Breast epithelium (tissue), 4 donors: Measurements from ENCODE around the gene STXBP6. TPM values are rescaled to one million over a fixed set of nuclear protein-coding genes. Genes with fewer than 3 reads are reported as not detected.

Source experiments
- DNase-seq, 2 donors: peaks; one replicate each; pipeline ENCODE4 v3.0.0-alpha.2; 2019; ENCODE audit warnings: low spot score in 2 of 2
- H3K27ac ChIP-seq, 2 donors: fragments of 200-600 bp; sonication (generic) in 1 of 2; one replicate each; pipeline ENCODE4 v1.5.1; 2016 to 2019; ENCODE audit warnings: mild to moderate bottlenecking in 1 of 2
- H3K27me3 ChIP-seq, 2 donors: fragments of 200-600 bp; sonication (generic) in 1 of 2; one replicate each; pipeline versions ENCODE4 v1.5.1 to v1.6.0; 2017 to 2019; ENCODE audit warnings: control low read depth in 1 of 2, mild to moderate bottlenecking in 1 of 2
- H3K36me3 ChIP-seq: fragments of 200-600 bp; one replicate; pipeline ENCODE4 v1.5.1; 2019
- H3K4me1 ChIP-seq, 2 donors: fragments of 200-600 bp; sonication (generic); one replicate each; pipeline ENCODE4 v1.5.1; 2016 to 2019; ENCODE audit warnings: control low read depth in 1 of 2
- H3K4me3 ChIP-seq, 3 donors: fragments of 200-600 bp; sonication (generic); 1 replicate in 2 of 3; 2 replicates in 1 of 3; pipeline ENCODE4 v1.5.1; 2016 to 2019; ENCODE audit warnings: mild to moderate bottlenecking in 3 of 3, moderate library complexity in 2 of 3
- H3K9me3 ChIP-seq, 2 donors: fragments of 200-600 bp; sonication (generic) in 1 of 2; one replicate each; pipeline ENCODE4 v1.5.1; 2016 to 2019; ENCODE audit warnings: control low read depth in 1 of 2
- CTCF ChIP-seq, 3 donors: fragments of 450-650 bp; IDR thresholded peaks; one replicate each; pipeline ENCODE4 v1.5.1; 2016 to 2017; ENCODE audit warnings: antibody characterized with exemption in 3 of 3, mild to moderate bottlenecking in 3 of 3, moderate library complexity in 3 of 3
- POLR2A ChIP-seq: fragments of 450-650 bp; IDR thresholded peaks from one replicate; pipeline ENCODE4 v1.6.1; 2016; ENCODE audit warnings: antibody characterized with exemption, mild to moderate bottlenecking, moderate library complexity
- POLR2AphosphoS5 ChIP-seq, 3 donors: sonication (generic); formaldehyde crosslinking; IDR thresholded peaks; one replicate each; pipeline ENCODE4 v1.6.1; 2017; ENCODE audit warnings: antibody characterized with exemption in 3 of 3
- intact Hi-C: fragments of 100-400 bp; cut with DNase I; formaldehyde crosslinking; loops from one replicate; pipeline ENCODE4 v1.15.1; 2023; ENCODE audit warnings: low total_unique reads
- total RNA-seq, 3 donors: library from RNA; depleted of rRNA; stranded (reverse); fragments of >200 nt; gene quantifications; one replicate each; pipeline ENCODE4 v1.1.0, GENCODE V29; 2016

The STXBP6 gene
- total RNA-seq, 3 donors from 2014 or later = 2.6 to 8.3 (median 5.3) TPM

- DNase-seq = no peak
- intact Hi-C loops = loop anchor here (1.0 kb wide), 1 partner anchor 10 kb away; no protein-coding TSS in a partner anchor
- H3K27me3 ChIP-seq = no peaks in the 10 kb centered on the region
- H3K36me3 ChIP-seq = no peaks in the 10 kb centered on the region
- TF ChIP-seq POLR2A = no peak
- no peak overlapping the region for H3K27ac ChIP-seq
- no peak overlapping the region for H3K4me3 ChIP-seq
- H3K9me3 ChIP-seq = no peaks in the 10 kb centered on the region
- H3K4me1 ChIP-seq = no peaks in the 10 kb centered on the region
Observed at GRCh38 chr14:25032092-25032784, 17.7 kb downstream of the STXBP6 start.

DNA sequence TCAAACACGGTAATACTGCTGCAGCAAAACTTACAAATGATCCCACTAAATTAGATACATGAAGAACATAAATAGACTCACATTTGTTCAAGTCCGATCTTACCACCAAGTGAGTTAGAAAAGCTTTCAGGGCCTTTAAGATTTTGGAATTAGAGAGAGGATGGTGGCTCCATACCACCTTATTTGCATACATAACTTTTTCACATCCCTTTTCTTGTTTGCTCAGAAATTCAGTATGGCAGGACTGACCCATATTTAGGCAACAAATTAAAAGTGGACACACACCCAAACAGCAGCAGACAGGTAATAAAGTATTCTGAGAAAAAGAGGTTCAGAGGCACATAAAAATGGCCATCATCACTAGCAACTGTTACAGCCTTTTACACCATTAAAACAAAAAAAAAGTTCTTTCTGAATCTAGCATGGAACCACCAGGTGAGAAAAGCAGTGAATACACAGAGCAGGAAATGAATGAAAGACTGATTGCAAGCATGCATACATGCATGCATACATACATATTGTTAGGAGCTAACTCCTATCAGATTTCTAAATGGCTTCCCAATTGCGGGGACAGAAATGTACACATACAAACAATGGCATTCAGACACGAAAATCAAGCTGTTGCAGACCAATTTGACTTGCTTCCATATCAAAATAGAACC is 23.3 kb downstream of the STXBP6 start:
- Histone ChIP-seq H3K36me3 (no peaks in the 10 kb centered on the region), H3K4me3 (no peak overlapping the region), H3K27ac (no peak overlapping the region), H3K9me3 (no peaks in the 10 kb centered on the region), H3K4me1 (no peaks in the 10 kb centered on the region), H3K27me3 (no peaks in the 10 kb centered on the region)
- no peak for TF ChIP-seq POLR2AphosphoS5 (IDR thresholded peaks at IDR 0.05)
- no peak for TF ChIP-seq CTCF (IDR thresholded peaks at IDR 0.05)
- TF ChIP-seq POLR2A = no peak
- DNase-seq = no peak
- intact Hi-C loops = no loop called here

DNA sequence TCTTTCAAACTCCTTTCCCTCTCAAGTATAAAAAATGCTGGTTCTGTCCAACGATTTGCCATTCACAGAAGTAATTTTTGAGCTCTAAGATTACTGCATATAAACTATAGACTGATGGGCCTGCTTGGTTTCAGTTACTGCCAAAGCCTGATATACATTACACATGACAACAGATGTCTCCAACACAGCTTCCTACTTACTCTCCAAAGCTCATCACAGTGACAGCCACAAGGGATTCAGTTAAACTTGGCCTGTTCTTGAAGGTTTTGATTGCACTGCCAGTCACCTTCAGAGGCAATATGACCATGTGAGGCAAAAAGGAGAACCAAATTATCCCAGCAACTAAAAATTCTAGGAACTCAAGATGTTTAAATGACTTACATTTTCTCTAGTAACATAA is 30.1 kb downstream of the STXBP6 start:
- intact Hi-C loops = no loop called here
- H3K9me3 ChIP-seq = no peaks in the 10 kb centered on the region
- no peak for DNase-seq
- no peak overlapping the region for H3K4me3 ChIP-seq
- no peak overlapping the region for H3K27ac ChIP-seq
- H3K4me1 ChIP-seq = no peaks in the 10 kb centered on the region
- no peaks in the 10 kb centered on the region for H3K27me3 ChIP-seq
- H3K36me3 ChIP-seq = no peaks in the 10 kb centered on the region
- TF ChIP-seq POLR2AphosphoS5 (IDR thresholded peaks at IDR 0.05) (no peak), CTCF (IDR thresholded peaks at IDR 0.05) (no peak), POLR2A (no peak)

DNA sequence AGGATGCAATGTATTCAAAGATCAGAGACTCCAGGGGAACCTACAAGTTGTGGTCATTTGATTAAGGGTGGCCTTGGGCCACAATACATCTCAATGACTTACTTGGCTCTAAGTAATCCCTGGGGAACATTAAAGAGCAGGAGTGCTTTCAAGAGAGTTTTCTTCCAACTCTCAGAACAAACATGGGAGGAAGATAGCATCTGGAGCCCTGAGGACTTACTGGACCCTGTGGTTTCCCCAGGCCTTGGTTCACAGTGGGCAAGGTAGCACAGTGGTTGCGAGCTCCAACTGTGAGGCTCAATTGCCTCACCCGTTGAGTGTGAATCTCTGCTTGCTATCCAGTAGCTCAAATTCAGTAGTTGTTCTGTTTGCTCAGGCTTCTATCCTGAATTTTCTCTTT is 32.4 kb downstream of the STXBP6 start:
- Histone ChIP-seq H3K4me3 (no peak overlapping the region), H3K4me1 (no peaks in the 10 kb centered on the region), H3K27me3 (no peaks in the 10 kb centered on the region), H3K27ac (no peak overlapping the region), H3K36me3 (no peaks in the 10 kb centered on the region), H3K9me3 (no peaks in the 10 kb centered on the region)
- intact Hi-C loops = no loop called here
- TF ChIP-seq POLR2A = no peak
- TF ChIP-seq CTCF (IDR thresholded peaks at IDR 0.05) = no peak
- TF ChIP-seq POLR2AphosphoS5 (IDR thresholded peaks at IDR 0.05) = no peak
- DNase-seq = no peak

DNA sequence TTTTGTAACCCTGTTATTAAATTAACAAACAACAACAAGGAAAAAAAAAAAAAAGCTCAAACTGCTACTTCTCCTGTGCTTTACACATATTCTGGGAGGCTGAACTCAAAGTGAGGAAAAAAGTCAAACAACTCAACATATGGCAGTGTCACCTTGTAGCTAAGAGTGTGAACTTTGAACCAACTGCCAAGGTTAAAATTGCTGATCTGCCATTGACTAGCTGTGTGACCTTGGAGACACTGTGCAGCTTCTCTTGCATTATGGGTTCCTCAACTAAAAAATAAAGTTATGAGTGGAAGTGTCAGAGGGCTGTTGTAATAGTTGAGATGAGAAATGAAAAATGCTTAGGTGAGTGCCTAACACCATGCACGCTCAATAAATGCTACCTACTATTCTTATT is 34.2 kb downstream of the STXBP6 start:
- Histone ChIP-seq H3K27me3 (no peaks in the 10 kb centered on the region), H3K4me1 (no peaks in the 10 kb centered on the region), H3K9me3 (no peaks in the 10 kb centered on the region), H3K4me3 (no peak overlapping the region), H3K36me3 (no peaks in the 10 kb centered on the region), H3K27ac (no peak overlapping the region)
- intact Hi-C loops = no loop called here
- no peak for TF ChIP-seq POLR2A
- TF ChIP-seq POLR2AphosphoS5 (IDR thresholded peaks at IDR 0.05) = no peak
- TF ChIP-seq CTCF (IDR thresholded peaks at IDR 0.05) = no peak
- no peak for DNase-seq
